Endodermal cell (in vitro differentiated cells): ENCODE measurements around the gene DNAH8. TPM values are rescaled to one million over a fixed set of nuclear protein-coding genes. Genes with fewer than 3 reads are reported as not detected.

Experiments used
- DNase-seq: peaks from one replicate; pipeline ENCODE4 v3.0.0-alpha.2; 2017
- H3K27ac ChIP-seq: 2 replicates; pipeline ENCODE4 v1.5.1; 2013; ENCODE audit warnings: mild to moderate bottlenecking, low read depth, low read length, moderate library complexity
- H3K27me3 ChIP-seq: 2 replicates; pipeline ENCODE4 v1.6.1; 2013; ENCODE audit warnings: mild to moderate bottlenecking, low read length, moderate library complexity; ENCODE audit not compliant: insufficient read depth, control insufficient read depth, poor library complexity, severe bottlenecking
- H3K36me3 ChIP-seq: 2 replicates; pipeline ENCODE4 v1.7.0; 2013; ENCODE audit warnings: mild to moderate bottlenecking, low read length, moderate library complexity; ENCODE audit not compliant: control insufficient read depth, insufficient read depth
- H3K4me1 ChIP-seq: one replicate; pipeline ENCODE4 v1.7.0; 2013; ENCODE audit warnings: low read length; ENCODE audit not compliant: control insufficient read depth, insufficient read depth
- H3K4me3 ChIP-seq: 2 replicates; pipeline ENCODE4 v1.5.1; 2013; ENCODE audit warnings: mild to moderate bottlenecking, low read length, moderate library complexity
- H3K9ac ChIP-seq: 2 replicates; pipeline ENCODE4 v1.6.1; 2013; ENCODE audit warnings: mild to moderate bottlenecking, low read length, moderate library complexity; ENCODE audit not compliant: poor library complexity, severe bottlenecking; ENCODE audit errors: extremely low read depth
- H3K9me3 ChIP-seq: 2 replicates; pipeline ENCODE4 v1.6.1; 2013; ENCODE audit warnings: mild to moderate bottlenecking, low read length, moderate library complexity; ENCODE audit not compliant: control insufficient read depth
- H3K27ac Mint-ChIP-seq: 2 replicates; pipeline ENCODE4 v1.8.0; 2020; ENCODE audit warnings: mixed read lengths
- H3K27me3 Mint-ChIP-seq: 2 replicates; pipeline ENCODE4 v1.8.0; 2021; ENCODE audit warnings: mild to moderate bottlenecking, mixed read lengths; ENCODE audit not compliant: insufficient read depth
- H3K36me3 Mint-ChIP-seq: 2 replicates; pipeline ENCODE4 v1.8.0; 2020; ENCODE audit warnings: low read depth, mixed read lengths
- H3K4me1 Mint-ChIP-seq: 2 replicates; pipeline ENCODE4 v1.8.0; 2020; ENCODE audit warnings: mixed read lengths
- H3K4me3 Mint-ChIP-seq: 2 replicates; pipeline ENCODE4 v1.8.0; 2020; ENCODE audit warnings: mild to moderate bottlenecking, moderate library complexity, mixed read lengths
- H3K9me3 Mint-ChIP-seq: 2 replicates; pipeline ENCODE4 v1.8.0; 2020; ENCODE audit warnings: mild to moderate bottlenecking, mixed read lengths
- CTCF ChIP-seq: fragments of 200-600 bp; sonication (generic); conservative IDR thresholded peaks from 2 replicates; pipeline ENCODE4 v1.5.0; 2021; ENCODE audit warnings: antibody characterized with exemption, mild to moderate bottlenecking
- WGBS, 2 experiments: methylation state at CpG; one replicate each; pipeline versions ENCODE4 v1.1.5 to v1.1.7; 2013; ENCODE audit warnings: missing lambda C conversion rate in 2 of 2, mixed read lengths in 1 of 2; ENCODE audit not compliant: insufficient coverage in 1 of 2, insufficient read length in 1 of 2; 5-methylcytosine and 5-hydroxymethylcytosine counted together
- total RNA-seq, 2 donors: library from RNA; stranded (reverse); fragmentation: NEBNext Ultra II Directional in 1 of 2; extraction: Animal tissue kit (Norgen Biotek cat#: 25700) in 1 of 2; gene quantifications; 2 replicates in 1 of 2; 3 replicates in 1 of 2; pipeline ENCODE4 v1.2.1, GENCODE V29; 2021

Gene DNAH8
- total RNA-seq, 2 donors from 2014 or later, result not detected

GRCh38 chr6:39048481-39049399 is 333.6 kb downstream of the DNAH8 start, which contains the start of gene GLP1R:
TSS of gene GLP1R (plus strand) at chr6:39048781. CDS start at chr6:39048841, 60 bp downstream.
- peak within 1 kb of the TSS; percentile 53 for H3K4me3 Mint-ChIP-seq
- Histone ChIP-seq H3K9ac (no peak within 1 kb of the TSS), H3K4me1 (peaks cover 4% of the 10 kb centered on the region), H3K36me3 (no peaks in the 10 kb centered on the region), H3K9me3 (no peaks in the 10 kb centered on the region), H3K4me3 (peak within 1 kb of the TSS; percentile 64), H3K27ac (no peak within 1 kb of the TSS), H3K27me3 (peaks cover 62% of the 10 kb centered on the region)
- peaks cover 86% of the 10 kb centered on the region for H3K27me3 Mint-ChIP-seq
- 4 to 6% methylated on average over 20 to 74 of the region's 74 CpGs for WGBS, 2 experiments
- H3K27ac Mint-ChIP-seq, result no peak within 1 kb of the TSS
- DNase-seq, result peak; percentile 79
- H3K9me3 Mint-ChIP-seq, result no peaks in the 10 kb centered on the region
- H3K36me3 Mint-ChIP-seq, result no peaks in the 10 kb centered on the region
- TF ChIP-seq CTCF, result no peak
- H3K4me1 Mint-ChIP-seq, result peaks cover 1% of the 10 kb centered on the region

GRCh38 chr6:39049575-39050283 is 334.6 kb downstream of the DNAH8 start:
- H3K4me1 Mint-ChIP-seq, result peaks cover 10% of the 10 kb centered on the region
- 89 to 97% methylated on average over 5 to 9 of the region's 9 CpGs for WGBS, 2 experiments
- H3K27ac Mint-ChIP-seq, result no peak overlapping the region

More at GRCh38 chr6:39049575-39050283, 334.6 kb downstream of the DNAH8 start:
- Histone ChIP-seq H3K4me1 (peaks cover 4% of the 10 kb centered on the region), H3K36me3 (no peaks in the 10 kb centered on the region), H3K9me3 (no peaks in the 10 kb centered on the region), H3K4me3 (no peak overlapping the region), H3K27ac (no peak overlapping the region), H3K9ac (no peak overlapping the region), H3K27me3 (peaks cover 62% of the 10 kb centered on the region)
- peak; percentile 70 for DNase-seq
- H3K36me3 Mint-ChIP-seq, result no peaks in the 10 kb centered on the region
- peak overlapping the region; percentile 53 for H3K4me3 Mint-ChIP-seq
- no peak for TF ChIP-seq CTCF
- peaks cover 86% of the 10 kb centered on the region for H3K27me3 Mint-ChIP-seq
- no peaks in the 10 kb centered on the region for H3K9me3 Mint-ChIP-seq
